Astrocyte (in vitro differentiated cells and primary cell): ENCODE data around the gene FGFR3.

Experiments
- CTCF ChIP-seq: IDR thresholded peaks from 2 replicates; pipeline ENCODE4 v1.5.1; 2011; ENCODE audit warnings: low read depth, mild to moderate bottlenecking, inconsistent platforms, low read length, moderate library complexity; ENCODE audit not compliant: insufficient read depth
- EZH2 ChIP-seq: IDR thresholded peaks from 2 replicates; pipeline ENCODE4 v1.6.1; 2012; ENCODE audit warnings: mild to moderate bottlenecking, low read length, inconsistent platforms; ENCODE audit not compliant: insufficient read depth

- TF ChIP-seq CTCF (no peak), EZH2 (no peak)
Observed at GRCh38 chr4:1832690-1833089, 39.6 kb downstream of the FGFR3 start.
